HPDE6-E6E7 (cell line): ENCODE results near the gene ATP11B.

ENCODE experiments used
- DNase-seq: peaks from one replicate; pipeline ENCODE4 v3.0.0; 2011; ENCODE audit warnings: missing footprints; ENCODE audit errors: extremely low spot score

Gene ATP11B

DNA sequence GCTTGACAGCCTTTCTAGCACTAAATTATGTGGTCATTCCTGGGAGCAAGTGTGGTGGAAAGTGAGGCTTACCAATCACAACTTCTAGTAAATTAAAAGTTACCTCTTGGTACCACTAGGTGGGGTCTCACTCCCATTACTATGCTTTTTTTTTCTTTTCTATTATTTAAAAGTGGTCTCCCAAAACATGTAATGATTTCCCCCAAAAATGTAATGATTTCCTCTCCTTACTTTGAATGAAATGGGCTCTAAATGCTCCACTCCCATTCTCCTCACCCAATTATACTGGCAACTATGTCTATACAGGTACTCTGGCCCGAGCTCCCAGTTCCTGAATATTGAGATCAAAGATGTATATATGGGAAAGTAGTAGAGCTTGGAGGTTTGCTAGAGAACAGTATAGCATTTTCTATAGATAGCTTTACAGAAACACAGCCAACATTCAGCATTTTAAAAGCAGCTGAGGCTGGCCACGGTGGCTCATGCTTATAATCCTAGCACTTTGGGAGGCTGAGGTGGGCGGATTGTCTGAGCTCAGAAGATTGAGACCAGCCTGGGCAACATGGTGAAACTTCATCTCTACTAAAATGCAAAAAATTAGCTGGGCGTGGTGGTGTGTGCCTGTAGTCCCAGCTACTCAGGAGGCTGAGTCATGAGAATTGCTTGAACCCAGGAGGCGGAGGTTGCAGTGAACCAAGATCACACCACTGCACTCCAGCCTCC lies 116.2 kb downstream of the ATP11B start:
- no peak for DNase-seq

GRCh38 chr3:182910936-182911781 lies 117.9 kb downstream of the ATP11B start:
- no peak for DNase-seq

GRCh38 chr3:182911782-182912111 lies 118.4 kb downstream of the ATP11B start:
- peak; percentile 70 for DNase-seq

DNA sequence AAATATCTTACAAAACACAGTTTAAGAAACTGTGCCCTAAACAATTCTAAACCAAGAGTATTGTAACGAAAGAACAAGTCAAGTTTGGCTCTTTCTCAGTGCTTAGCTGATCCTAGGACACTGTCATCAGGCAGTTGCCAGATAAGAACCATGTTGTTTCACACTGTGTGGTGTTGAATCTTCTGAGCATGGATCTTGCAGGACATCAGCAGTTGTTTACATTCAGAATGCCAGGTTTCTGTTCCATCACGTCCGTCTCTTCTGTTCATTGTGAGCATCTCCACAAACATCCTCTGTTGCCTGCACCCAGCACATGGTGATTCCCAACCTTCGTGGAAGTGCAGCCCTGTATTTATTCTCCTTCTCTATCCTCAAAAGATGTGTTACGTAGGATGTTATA lies 119.2 kb downstream of the ATP11B start:
- no peak for DNase-seq

- DNase-seq: no peak
Observed at GRCh38 chr3:182913889-182914288, 120.6 kb downstream of the ATP11B start.

GRCh38 chr3:182914341-182914740 lies 121.0 kb downstream of the ATP11B start:
- DNase-seq: no peak

DNA sequence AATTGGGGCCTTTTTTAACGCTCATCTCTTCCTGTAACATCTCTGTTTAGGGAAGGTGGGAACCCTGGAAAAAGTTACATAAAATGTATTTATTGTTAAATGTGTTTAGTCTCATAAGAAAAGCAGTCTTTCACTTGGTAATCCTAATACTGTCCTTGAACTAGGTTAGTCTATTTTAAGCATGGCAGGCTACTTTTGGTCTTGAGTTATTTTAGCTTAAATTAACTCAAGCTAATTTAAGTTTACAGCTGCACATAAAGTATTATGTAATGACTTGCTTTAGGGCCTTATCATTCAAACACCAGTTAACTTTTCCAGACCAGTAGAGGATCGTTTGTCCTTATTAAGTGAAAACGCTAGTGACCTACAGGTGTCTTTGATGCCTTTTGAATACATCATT lies 123.8 kb downstream of the ATP11B start:
- DNase-seq: no peak

GRCh38 chr3:182919866-182920357 lies 126.6 kb downstream of the ATP11B start:
- no peak for DNase-seq

DNA sequence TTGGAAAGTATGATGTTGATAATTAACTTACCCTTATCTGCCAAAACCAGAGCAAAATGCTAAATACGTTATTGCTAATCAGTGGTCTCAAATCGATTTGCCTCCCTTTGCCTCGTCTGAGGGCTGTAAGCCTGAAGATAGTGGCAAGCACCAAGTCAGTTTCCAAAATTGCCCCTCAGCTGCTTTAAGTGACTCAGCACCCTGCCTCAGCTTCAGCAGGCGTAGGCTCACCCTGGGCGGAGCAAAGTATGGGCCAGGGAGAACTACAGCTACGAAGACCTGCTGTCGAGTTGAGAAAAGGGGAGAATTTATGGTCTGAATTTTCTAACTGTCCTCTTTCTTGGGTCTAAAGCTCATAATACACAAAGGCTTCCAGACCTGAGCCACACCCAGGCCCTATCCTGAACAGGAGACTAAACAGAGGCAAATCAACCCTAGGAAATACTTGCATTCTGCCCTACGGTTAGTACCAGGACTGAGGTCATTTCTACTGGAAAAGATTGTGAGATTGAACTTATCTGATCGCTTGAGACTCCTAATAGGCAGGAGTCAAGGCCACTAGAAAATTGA lies 127.3 kb downstream of the ATP11B start:
- DNase-seq: no peak

DNA sequence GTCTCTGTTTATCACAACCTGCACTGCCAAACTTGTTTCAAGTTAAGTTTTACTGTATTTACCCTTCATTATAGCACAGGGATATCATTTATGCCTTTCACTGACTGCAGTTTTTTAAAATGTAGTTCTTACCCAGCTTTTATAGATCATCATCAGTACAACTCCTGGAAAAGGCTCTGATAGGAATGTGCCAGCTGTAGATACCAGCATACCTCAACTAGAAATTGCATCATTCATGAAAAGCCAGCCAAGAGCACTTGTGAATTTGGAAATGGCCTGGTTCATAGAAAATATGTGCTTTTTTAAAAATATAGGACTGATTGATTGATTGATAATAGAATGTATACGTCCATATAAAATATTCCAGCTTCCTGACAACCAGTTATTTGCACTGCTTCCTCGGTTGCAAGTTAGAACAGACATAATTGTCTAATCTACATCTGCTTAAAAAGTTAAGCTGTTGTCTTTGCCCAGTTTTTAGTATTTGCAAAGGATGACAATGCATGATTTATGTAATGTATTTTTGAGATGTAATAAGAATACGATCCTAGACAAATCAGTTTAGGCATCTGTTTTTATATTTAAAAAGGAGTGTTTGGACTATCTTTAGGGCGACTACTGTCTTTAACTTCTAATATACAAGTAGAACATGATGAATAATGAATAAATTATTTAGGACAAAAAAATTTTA lies 128.5 kb downstream of the ATP11B start:
- no peak for DNase-seq

DNA sequence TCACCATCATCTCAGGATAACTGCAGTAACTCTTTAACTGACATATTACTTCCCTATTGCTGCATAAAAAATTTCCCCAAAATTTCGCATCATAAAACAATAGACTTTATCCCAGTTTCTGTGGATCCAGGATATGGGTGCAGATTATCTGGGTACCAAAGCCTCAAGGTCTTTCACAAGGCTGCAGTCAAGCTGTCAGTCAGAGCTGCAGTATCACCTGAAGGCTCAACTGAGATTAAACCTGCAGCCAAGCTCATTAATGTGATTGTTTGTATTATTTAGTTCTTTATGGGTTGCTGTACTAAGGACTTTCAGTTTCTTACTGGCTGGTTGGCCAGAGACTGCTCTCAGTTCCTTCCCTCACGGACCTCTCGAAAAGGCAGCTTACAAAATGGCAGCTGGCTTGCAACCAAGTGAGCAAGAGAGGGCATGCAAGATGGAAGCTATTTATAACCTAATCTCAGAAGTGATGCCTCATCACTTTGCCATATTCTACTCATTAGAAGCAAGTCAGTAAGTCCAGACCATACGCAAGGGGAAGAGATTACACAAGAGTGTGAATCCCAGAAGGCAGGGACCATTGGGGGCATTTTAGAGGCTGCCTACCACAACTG lies 132.1 kb downstream of the ATP11B start:
- DNase-seq: no peak

- DNase-seq: no peak
Observed at GRCh38 chr3:182925944-182926337, 132.6 kb downstream of the ATP11B start.

- no peak for DNase-seq
Observed at GRCh38 chr3:182935803-182936202, 142.5 kb downstream of the ATP11B start.

DNA sequence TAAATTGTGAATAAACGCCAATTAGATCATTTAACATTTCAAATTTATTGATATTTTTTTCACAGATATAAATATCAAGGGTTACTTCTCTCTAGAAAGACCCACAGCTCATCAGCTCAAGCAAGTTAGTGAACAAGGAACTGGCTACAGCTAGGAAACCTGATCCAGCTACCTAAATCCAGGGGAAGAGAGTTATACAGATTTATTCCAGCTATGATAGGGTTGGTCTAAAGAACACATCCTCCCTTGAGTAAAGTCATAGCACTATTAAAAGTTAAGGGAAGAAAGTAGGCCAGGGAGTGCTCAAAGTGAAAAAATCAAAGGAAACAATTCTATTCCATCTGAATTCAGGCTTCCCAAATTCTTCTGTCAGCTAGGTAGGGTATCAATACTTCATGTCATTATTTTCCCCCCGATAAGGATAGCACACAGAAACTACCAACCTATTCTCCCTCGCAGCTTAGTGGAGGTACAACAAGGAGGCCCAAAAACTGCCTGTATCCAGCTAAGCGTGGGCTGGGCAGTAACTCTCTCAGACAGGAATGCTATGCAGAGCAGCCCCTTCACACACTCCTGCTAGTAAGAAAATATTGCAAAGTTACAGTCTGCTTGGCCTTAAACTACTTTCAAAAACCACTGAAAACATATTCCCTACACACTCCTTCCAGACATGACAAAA lies 143.1 kb downstream of the ATP11B start:
- DNase-seq: no peak

- no peak for DNase-seq
Observed at GRCh38 chr3:182936918-182937285, 143.6 kb downstream of the ATP11B start.

DNA sequence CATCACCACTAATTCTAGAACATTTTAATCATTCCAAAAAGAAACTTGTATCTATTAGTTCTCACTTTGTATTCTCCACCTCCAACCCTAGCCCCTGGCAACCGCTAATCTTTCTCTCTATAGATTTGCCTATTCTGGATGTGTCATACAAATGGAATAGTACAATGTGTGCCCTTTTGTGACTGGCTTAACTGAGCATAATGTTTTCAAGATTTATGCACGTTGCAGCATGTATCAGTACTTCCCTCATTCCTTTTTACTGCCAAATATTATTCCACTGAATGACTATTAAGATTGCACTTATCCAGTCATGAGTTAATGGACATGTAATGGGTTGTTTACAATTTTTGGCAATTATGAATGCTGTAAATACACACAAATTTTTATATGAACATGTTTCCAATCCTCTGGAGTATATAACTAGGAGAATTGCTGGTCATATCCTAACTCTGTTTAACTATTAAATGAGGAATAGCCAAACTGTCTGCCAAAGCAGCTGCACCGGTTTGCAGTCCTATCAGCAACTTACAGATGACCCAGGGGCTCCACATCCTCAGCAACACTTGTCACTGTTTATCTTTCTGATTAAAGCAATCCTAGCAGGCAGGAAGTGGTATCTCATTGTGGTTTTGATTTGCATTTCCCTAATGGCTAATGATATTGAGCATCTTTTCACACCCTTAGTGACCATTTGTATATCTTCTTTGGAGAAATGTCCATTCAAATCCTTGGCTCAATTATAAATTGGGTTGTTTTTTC lies 144.2 kb downstream of the ATP11B start:
- no peak for DNase-seq

GRCh38 chr3:182940266-182940808 lies 147.0 kb downstream of the ATP11B start:
- DNase-seq: no peak

- no peak for DNase-seq
Observed at GRCh38 chr3:182941719-182942118, 148.4 kb downstream of the ATP11B start.

DNA sequence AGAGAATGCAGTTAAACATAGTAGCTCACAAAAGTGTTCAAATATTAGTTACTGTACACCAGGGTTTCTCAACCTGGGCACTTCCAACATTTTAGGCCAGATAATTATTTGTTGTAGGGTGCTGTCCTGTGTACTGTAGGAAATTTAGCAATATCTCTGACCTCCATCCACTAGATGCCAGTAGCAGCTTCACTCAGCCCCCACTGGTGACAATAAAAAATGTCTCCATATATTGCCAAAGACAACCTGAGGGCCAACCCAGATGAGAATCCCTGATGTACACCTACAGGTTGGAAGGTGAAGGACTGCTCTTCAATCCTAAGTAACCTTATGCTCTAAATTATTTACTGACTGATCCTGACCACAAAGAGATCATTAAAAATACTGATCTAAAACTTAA lies 154.6 kb downstream of the ATP11B start:
- DNase-seq: no peak

GRCh38 chr3:182948305-182948704 lies 155.0 kb downstream of the ATP11B start:
- no peak for DNase-seq
